ENCODE measurements around the gene GRIN2A. TPM values are rescaled to one million over a fixed set of nuclear protein-coding genes. Genes with fewer than 3 reads are reported as not detected.

The GRIN2A gene
- total RNA-seq, 1 donor from 2014 or later: not detected

GRCh38 chr16:10181196-10182162, 749 bp downstream of the GRIN2A start:
- intact Hi-C loops (cut with micrococcal nuclease): loop anchor here (1.0 kb wide), 2 partner anchors 923 to 1021 kb away; no protein-coding TSS in a partner anchor

DNA sequence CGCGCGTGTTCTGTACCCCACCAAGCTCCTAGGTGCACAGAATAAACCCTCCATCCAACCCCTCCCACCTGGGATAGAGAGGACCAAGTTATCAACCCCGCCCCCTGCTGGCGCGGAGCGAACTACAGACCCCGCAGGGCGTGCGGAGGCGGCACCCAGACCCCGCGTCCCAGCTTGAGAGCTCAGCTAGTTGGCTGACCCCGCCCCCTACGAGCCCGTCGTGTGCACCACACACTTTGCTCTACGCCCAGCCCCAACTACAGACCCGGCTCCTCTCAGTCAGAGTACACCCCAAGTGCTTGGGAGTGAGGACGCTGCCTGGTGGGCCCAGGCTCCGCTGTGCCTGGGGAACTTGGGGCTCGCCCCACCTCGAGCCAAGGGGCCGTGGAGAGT, 1.5 kb downstream of the GRIN2A start:
- intact Hi-C loops (cut with micrococcal nuclease): loop anchor here (1.0 kb wide), 2 partner anchors 922 to 1020 kb away; no protein-coding TSS in a partner anchor

DNA sequence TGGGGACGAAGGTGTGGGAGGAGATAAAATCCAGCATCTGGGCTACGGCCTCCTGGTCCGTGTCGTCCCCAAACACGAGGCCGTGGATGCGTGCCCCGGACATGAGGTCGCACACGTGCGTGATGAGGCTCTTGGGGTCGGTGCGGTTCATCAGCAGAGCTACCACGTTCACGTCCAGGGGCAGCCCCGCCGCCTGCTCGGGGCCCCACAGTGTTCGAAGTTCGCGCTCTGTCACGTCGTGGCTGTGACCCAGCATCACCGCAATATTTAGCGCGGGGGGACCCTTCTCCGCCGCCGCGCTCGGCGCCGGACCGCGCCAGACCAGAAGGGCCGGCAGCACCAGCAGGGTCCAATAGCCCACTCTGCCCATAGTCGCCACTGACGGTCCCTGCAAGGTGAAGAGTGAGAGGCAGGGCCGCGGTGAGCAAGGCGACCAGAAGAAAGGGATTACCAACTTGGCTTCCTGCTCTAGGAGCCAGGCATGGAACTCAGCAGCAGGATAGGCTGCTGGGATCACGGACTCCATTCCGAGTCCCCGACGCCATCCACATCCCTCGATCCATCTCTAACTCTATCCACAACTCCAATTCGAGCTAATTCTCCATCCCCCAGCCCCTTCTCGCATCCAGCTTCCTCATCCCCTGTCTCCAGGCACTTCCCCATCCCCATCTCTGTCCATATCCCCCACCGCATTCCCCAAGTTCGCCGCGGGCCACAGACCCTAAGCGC, 2.0 kb downstream of the GRIN2A start:
- intact Hi-C loops (cut with micrococcal nuclease): no loop called here

GRCh38 chr16:10178526-10178925, 3.7 kb downstream of the GRIN2A start:
- intact Hi-C loops (cut with micrococcal nuclease): no loop called here

DNA sequence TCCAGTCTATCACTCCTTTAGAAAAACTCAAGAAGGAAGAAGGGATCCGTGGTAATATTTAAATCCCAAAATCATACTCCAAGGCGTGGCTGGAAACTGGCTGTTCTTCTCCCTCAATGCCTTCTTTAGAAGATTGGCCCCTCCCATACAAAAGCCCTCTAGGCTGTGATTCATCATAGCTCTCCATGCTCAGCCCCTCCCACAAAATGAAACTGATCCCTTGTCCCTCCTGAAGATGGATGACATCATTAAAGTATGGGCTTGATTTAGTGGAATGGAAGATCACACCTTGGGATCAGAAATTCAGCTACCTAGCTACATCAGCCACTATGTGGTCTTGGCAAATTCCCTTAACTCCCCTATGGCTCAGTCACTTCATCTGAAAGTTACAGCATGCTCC, 4.1 kb downstream of the GRIN2A start:
- intact Hi-C loops (cut with micrococcal nuclease): no loop called here

- intact Hi-C loops (cut with micrococcal nuclease): no loop called here
Observed at GRCh38 chr16:10172848-10173655, 9.2 kb downstream of the GRIN2A start.

DNA sequence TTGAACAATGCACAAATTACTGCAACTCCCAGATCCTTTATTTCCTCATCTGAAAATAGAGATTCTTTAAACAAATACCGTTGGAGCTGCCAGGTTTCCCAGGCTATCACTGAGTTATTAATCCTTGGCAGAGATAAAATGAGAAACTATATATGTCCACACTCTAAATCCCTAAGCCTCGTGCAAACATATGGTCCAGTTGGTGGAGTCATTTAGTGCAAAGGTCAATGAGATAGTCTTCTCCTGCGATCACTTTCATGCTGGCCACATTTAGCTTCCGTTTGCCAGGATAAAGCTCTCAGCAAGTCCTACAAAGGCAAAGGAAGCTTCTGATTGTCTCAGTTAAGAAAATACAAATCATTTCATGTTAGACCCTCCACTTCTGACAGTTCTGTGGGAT, 11.0 kb downstream of the GRIN2A start:
- intact Hi-C loops (cut with micrococcal nuclease): no loop called here

DNA sequence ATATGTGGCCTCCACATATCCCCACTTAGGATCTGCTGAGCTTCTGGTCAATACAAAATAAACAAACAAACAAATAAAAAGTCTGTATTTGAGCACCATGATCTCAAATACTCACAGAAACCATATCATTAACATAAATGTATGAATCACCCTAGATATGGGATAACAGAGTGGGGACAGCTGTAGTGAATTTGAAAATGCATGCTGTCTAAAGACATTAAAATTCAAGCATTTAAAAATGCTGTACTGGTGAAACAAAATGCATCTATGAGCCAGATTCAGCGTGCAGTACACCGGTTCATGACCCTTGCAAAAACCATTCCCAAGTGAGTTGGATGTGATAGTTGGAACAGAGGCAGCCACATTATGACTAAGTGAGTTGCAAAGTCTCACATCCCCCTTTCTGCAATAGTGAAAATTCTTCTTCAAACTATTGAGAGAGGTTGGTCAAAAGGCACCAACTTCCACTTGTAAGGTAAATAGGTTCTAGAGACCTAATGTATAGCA, 12.3 kb downstream of the GRIN2A start:
- intact Hi-C loops (cut with micrococcal nuclease): no loop called here

GRCh38 chr16:10169031-10169430, 13.2 kb downstream of the GRIN2A start:
- intact Hi-C loops (cut with micrococcal nuclease): no loop called here

DNA sequence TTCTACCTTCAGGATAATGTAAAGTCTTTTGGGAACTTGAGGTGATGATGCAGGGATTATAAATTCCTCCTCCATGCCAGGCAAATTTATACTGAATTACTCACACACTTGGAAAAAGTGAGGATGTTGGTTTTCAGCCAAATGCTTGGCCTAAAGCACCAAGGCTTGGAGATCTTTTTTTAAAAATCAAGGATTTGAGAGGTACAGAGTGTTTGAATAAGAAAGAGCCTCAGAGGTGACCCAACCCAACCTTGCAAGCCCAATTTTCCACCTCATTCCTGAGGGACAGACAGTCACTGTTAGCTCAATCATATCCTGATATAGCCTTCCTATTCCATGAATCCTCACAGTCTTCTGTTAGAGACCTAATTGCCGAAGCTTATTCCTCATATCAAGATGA, 14.0 kb downstream of the GRIN2A start:
- intact Hi-C loops (cut with micrococcal nuclease): no loop called here

GRCh38 chr16:10165643-10166042, 16.6 kb downstream of the GRIN2A start:
- intact Hi-C loops (cut with micrococcal nuclease): no loop called here

- intact Hi-C loops (cut with micrococcal nuclease): no loop called here
Observed at GRCh38 chr16:10162981-10163380, 19.2 kb downstream of the GRIN2A start.

DNA sequence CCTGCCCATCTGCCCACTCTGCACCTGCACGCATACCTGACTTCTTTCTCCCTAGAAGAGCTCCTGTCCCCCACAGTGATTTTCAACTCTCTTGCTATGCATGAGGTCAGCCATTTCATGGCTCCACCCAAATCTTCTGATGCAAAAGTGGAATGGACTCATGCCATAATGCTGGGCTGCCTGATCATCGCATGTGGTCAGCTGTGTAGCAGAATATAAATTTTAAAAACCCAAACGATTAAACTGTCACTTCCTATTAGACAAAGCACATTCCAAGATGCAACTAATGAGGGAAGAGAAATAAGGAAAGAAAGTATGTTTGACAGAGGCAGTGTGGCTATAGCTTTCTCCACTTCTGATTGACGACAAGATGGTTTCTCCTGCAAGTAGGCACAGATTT, 26.1 kb downstream of the GRIN2A start:
- intact Hi-C loops (cut with micrococcal nuclease): no loop called here

DNA sequence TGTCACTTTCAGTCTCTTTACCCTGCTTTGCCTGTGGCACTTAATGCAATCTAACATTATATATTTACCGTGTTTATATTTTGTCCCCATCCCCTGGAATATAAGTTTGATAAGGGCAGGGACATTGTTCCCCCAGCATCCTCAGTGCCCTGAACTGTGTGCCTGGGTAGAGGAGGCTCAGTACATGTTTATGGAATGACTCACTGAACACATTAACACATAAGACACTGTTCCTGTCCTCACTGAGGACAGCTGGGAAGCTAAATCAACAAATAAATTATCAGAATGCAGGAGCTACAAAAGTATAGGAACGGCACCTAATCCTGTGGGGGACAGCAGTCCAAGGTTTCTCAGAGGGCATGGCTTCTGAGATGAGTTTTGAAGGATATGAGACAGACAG, 27.8 kb downstream of the GRIN2A start:
- intact Hi-C loops (cut with micrococcal nuclease): no loop called here

DNA sequence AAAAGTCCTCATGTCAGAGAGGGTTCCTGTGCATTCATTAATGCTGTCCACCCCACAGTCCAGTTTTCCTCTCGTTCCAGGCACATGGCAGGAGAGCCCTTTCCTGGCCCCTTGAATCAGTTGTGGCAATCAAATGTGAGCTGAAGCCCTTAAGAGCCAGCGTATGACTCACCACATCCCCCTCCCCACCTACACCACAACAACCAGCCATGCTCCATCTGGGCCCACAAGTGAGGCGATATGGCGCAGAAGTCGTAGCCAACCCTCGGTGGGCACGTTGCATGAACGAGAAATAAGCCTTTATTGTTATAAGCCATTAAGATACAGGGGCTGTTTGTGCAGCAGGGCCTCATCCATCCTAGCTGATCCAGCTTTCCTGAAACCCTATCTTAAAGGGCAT, 28.2 kb downstream of the GRIN2A start:
- intact Hi-C loops (cut with micrococcal nuclease): no loop called here

- intact Hi-C loops (cut with micrococcal nuclease): no loop called here
Observed at GRCh38 chr16:10151718-10152117, 30.5 kb downstream of the GRIN2A start.

- intact Hi-C loops (cut with micrococcal nuclease): no loop called here
Observed at GRCh38 chr16:10150906-10151305, 31.3 kb downstream of the GRIN2A start.

DNA sequence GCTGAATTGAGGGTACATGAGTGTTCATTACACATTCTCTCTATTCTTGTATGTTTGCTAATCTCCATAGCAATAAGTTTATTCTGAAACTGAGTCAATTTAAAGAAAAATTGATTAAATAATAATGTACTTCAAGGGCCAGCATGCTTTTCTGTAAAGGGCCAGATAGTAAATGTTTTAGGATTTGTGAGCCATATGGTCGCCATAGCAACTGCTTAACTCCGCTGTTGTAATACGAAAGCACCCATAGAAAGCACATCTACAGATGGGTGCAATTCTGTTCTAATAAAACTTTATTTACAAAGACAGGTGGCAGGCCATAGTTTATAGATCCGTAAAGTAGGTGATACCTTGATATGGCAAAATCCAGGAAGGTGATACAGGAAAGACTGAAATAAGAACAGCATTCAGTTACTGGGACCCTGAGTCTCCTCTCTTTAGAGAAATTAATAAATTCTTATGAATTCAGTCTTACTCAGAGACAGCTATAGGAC, 36.6 kb downstream of the GRIN2A start:
- intact Hi-C loops (cut with micrococcal nuclease): no loop called here

GRCh38 chr16:10141671-10142070, 40.6 kb downstream of the GRIN2A start:
- intact Hi-C loops (cut with micrococcal nuclease): no loop called here

- intact Hi-C loops (cut with micrococcal nuclease): no loop called here
Observed at GRCh38 chr16:10138881-10139280, 43.3 kb downstream of the GRIN2A start.

DNA sequence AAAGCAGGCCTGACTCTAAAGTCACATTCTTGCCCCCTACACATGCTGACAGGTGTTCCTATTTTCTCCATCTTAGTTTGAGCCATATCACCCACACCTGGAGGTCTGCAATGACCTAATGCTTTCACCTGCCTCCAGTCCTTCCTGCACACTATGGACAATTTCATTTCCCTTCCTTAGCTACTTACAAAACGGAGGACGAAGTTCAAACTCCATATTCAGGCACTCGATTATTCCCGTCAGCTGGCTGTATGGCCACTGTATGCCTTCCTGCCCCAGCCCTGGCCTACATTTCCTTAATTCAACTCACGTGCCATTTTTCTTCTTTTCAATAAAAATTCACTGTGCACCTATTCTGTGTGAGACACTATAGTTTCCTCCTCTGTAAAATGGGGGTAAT, 44.9 kb downstream of the GRIN2A start:
- intact Hi-C loops (cut with micrococcal nuclease): no loop called here
